Measurements from ENCODE around the gene AP1S3.

The AP1S3 gene

GRCh38 chr2:223723954-223724411, 113.4 kb downstream of the AP1S3 start:
- H3K4me1 ChIP-seq (ENCODE audit: insufficient read depth, low read length, severe bottlenecking), result no peaks in the 10 kb centered on the region

GRCh38 chr2:223722226-223722625, 115.2 kb downstream of the AP1S3 start:
- H3K27ac ChIP-seq (ENCODE audit: low read depth, low read length, poor library complexity, severe bottlenecking), result no peak overlapping the region

More at GRCh38 chr2:223723954-223724411, 113.4 kb downstream of the AP1S3 start:
- Histone ChIP-seq H4K20me1 (ENCODE audit: insufficient read depth, low read length) (no peaks in the 10 kb centered on the region), H3K27ac (ENCODE audit: low read depth, low read length, poor library complexity, severe bottlenecking) (no peak overlapping the region), H3K4me2 (ENCODE audit: low read length) (no peak overlapping the region), H3K79me2 (ENCODE audit: insufficient read depth, low read length) (no peaks in the 10 kb centered on the region), H3F3A (ENCODE audit: insufficient read depth, low read length) (no peaks in the 10 kb centered on the region), H3K4me3 (ENCODE audit: low read depth, low read length, poor library complexity, severe bottlenecking) (no peak overlapping the region), H3K9me3 (ENCODE audit: low read length) (no peaks in the 10 kb centered on the region), H3K27me3 (ENCODE audit: insufficient read depth, low read length) (no peaks in the 10 kb centered on the region), H3K36me3 (ENCODE audit: insufficient read depth, low read length) (no peaks in the 10 kb centered on the region), H3K9me2 (ENCODE audit: low read depth, low read length) (no peaks in the 10 kb centered on the region), H3K9ac (ENCODE audit: low read length) (no peak overlapping the region), H2AFZ (ENCODE audit: low read length) (no peak overlapping the region)
- TF ChIP-seq CTCF (IDR thresholded peaks at IDR 0.05; ENCODE audit: low read length) (no peak), EZH2 (IDR thresholded peaks at IDR 0.05; ENCODE audit: borderline replicate concordance, low read length) (no peak)

GRCh38 chr2:223721746-223722145, 115.6 kb downstream of the AP1S3 start:
- TF ChIP-seq EZH2 (IDR thresholded peaks at IDR 0.05; ENCODE audit: borderline replicate concordance, low read length) (no peak), CTCF (IDR thresholded peaks at IDR 0.05; ENCODE audit: low read length) (no peak)
- Histone ChIP-seq H3K4me2 (ENCODE audit: low read length) (no peak overlapping the region), H2AFZ (ENCODE audit: low read length) (no peak overlapping the region), H3K79me2 (ENCODE audit: insufficient read depth, low read length) (no peaks in the 10 kb centered on the region), H4K20me1 (ENCODE audit: insufficient read depth, low read length) (no peaks in the 10 kb centered on the region), H3F3A (ENCODE audit: insufficient read depth, low read length) (no peaks in the 10 kb centered on the region), H3K4me1 (ENCODE audit: insufficient read depth, low read length, severe bottlenecking) (no peaks in the 10 kb centered on the region), H3K9me2 (ENCODE audit: low read depth, low read length) (no peaks in the 10 kb centered on the region), H3K9ac (ENCODE audit: low read length) (no peak overlapping the region), H3K27me3 (ENCODE audit: insufficient read depth, low read length) (no peaks in the 10 kb centered on the region), H3K9me3 (ENCODE audit: low read length) (no peaks in the 10 kb centered on the region), H3K4me3 (ENCODE audit: low read depth, low read length, poor library complexity, severe bottlenecking) (no peak overlapping the region), H3K27ac (ENCODE audit: low read depth, low read length, poor library complexity, severe bottlenecking) (no peak overlapping the region), H3K36me3 (ENCODE audit: insufficient read depth, low read length) (no peaks in the 10 kb centered on the region)

More at GRCh38 chr2:223722226-223722625, 115.2 kb downstream of the AP1S3 start:
- H2AFZ ChIP-seq (ENCODE audit: low read length), result no peak overlapping the region
- no peaks in the 10 kb centered on the region for H3K36me3 ChIP-seq (ENCODE audit: insufficient read depth, low read length)
- H3K9ac ChIP-seq (ENCODE audit: low read length), result no peak overlapping the region
- H3K4me3 ChIP-seq (ENCODE audit: low read depth, low read length, poor library complexity, severe bottlenecking), result no peak overlapping the region
- no peaks in the 10 kb centered on the region for H3F3A ChIP-seq (ENCODE audit: insufficient read depth, low read length)
- H3K9me3 ChIP-seq (ENCODE audit: low read length), result no peaks in the 10 kb centered on the region
- H3K9me2 ChIP-seq (ENCODE audit: low read depth, low read length), result no peaks in the 10 kb centered on the region
- no peak for TF ChIP-seq CTCF (IDR thresholded peaks at IDR 0.05; ENCODE audit: low read length)
- no peak for TF ChIP-seq EZH2 (IDR thresholded peaks at IDR 0.05; ENCODE audit: borderline replicate concordance, low read length)
- H3K79me2 ChIP-seq (ENCODE audit: insufficient read depth, low read length), result no peaks in the 10 kb centered on the region
- H3K4me2 ChIP-seq (ENCODE audit: low read length), result no peak overlapping the region
- H4K20me1 ChIP-seq (ENCODE audit: insufficient read depth, low read length), result no peaks in the 10 kb centered on the region
- no peaks in the 10 kb centered on the region for H3K4me1 ChIP-seq (ENCODE audit: insufficient read depth, low read length, severe bottlenecking)
- no peaks in the 10 kb centered on the region for H3K27me3 ChIP-seq (ENCODE audit: insufficient read depth, low read length)
